HG03280 (cell line): ENCODE data around the gene VGF.
A peak's percentile ranks its signal among the peaks of the same experiment; 100 is the strongest.

ENCODE experiments used
- ATAC-seq: cut with Tn5 transposase; IDR thresholded peaks from one replicate; pipeline ENCODE4 v1.9.1; 2021; ENCODE audit warnings: mild to moderate bottlenecking, moderate library complexity; ENCODE audit not compliant: unreplicated experiment

The VGF gene

GRCh38 chr7:101186194-101186593 is 20.8 kb upstream of the VGF start:
- ATAC-seq = no peak

DNA sequence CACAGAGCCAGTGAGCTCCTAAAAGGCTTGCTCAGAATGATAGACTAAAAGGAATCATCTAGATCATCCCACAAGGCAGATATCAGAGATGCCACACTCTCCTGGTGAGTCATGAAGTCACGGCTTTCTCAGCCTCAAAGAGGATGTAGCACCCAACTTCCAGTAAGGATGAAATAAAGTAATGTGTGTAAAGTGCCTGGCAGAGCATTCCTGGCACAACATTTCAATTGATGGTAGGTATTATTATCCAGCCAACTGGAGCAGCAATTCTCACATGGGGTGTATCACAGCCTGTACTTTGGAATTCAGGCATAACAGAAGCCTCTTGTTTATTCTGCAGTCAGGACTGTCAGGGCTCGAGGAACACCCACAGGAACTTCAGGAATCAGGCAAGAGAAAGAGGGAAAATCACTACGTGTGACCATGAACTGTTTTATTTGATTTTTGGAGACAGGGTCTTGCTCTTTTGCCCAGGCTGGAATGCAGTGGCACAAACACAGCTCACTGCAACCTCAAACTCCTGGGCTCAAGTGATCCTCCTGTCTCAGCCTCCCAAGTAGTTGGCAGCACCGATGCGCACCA is 20.0 kb upstream of the VGF start:
- ATAC-seq = no peak

- ATAC-seq = no peak
Measured at GRCh38 chr7:101180130-101180755, 14.9 kb upstream of the VGF start, which contains the start of gene NAT16. Gene NAT16 (minus strand): TSS chr7:101180293. CDS start chr7:101174807, 5,486 bp downstream.

- ATAC-seq = no peak
Measured at GRCh38 chr7:101179713-101180112, 14.3 kb upstream of the VGF start.

DNA sequence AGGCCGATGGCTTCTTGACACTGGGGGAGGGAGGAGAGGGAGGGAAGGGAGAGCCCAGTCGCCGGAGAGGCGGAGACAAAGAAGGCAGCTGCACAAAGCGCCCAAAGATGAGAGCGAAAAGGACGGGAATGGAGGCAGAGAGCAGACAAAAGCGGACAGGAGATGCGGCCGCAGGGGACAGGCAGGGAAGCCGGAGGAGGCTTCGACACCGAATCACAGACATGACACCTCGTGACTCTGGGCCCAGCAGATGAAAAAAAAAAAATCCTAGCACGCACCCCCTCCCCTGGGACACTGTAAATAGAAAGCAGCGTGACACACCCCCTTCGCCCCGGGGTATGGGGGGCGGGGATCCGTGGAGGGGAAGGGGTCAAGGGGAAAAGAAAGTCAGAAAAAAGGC is 13.7 kb upstream of the VGF start:
- ATAC-seq = no peak

DNA sequence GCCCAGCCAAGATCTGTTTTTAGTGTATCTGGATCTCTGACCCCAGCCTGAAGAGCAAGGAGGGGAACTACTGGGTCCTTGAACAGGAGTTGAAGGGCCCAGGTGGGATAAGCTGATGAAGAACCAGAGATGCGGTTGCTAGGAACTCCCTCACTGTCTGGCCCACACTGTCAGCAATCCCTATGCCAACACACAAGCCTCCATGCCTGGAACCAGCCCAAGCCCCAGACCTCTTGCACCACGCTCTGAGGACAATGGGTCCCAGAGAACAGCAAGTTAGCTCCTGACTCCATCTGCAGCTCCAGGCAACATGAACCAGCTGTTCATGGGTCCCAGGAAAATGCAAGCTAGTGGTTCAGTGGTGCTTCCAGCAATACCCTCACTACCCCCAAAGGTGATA is 12.3 kb upstream of the VGF start:
- ATAC-seq = no peak

DNA sequence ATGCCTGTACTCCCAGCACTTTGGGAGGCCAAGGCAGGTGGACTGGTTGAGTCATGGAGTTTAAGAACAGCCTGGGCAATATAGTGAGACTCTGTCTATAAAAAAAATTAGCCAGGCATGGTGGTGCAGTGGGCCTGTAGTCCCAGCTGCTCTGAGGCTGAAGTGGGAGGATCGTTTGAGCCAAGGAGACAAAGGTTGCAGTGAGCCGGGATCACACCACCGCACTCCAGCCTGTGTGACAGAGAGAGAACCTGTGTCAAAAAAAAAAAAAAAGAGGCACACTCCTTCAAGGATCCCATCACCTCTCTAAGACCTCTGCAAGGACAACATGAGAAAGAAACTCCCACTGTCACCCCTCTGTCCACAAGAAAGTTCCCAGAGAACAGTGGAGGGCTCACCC is 10.3 kb upstream of the VGF start:
- no peak for ATAC-seq

DNA sequence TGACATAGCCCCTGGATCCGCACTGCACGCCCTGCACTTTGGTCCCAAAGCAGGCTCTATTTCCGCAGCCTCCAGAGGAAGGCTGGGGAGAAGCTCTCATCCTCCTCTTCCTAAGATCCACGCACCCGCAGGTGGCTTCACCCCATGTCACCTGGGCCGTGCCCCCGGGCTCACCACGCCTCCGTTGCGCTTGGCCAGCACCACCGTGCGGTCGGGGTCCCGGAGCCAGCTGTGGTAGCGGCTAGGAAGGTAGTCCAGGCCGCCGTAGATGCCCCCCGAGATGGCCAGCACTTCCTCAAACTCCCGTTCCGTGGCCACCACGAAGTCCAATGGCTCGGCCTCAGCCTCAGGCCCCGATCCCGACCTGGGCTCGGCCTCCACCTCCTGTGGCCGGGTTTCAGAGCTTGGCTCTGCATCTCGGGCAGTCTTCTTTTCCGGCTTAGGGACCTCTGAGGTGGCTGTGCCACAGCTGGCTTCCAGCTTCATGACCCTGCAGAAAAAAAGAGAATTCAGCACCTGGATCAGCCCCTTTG is 9.0 kb upstream of the VGF start:
- ATAC-seq = no peak

DNA sequence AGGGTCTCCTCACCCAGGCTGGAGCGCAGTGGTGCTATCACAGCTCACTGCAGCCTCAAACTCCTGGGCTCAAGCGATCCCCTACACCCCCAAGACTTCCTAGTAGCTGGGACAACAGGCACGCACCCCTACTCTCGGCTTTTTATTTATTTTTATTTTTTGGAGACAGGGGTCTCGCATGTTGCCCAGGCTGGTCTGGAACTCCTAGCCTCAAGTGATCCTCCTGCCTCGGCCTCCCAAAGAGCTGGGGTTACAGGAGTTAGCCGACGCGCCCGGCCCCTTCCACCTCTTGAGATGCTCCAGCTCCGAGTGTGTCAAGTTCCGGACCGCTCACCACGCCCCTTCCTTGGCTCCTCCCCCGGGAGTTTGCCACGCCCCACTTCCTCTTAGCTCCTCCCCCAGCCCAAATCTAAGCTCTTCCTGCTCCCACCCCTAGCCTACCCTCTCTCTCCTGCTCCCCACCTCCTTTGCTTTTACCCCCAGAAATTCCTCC is 8.4 kb upstream of the VGF start:
- peak; percentile 66 for ATAC-seq

GRCh38 chr7:101172854-101173751 is 7.7 kb upstream of the VGF start:
- no peak for ATAC-seq

DNA sequence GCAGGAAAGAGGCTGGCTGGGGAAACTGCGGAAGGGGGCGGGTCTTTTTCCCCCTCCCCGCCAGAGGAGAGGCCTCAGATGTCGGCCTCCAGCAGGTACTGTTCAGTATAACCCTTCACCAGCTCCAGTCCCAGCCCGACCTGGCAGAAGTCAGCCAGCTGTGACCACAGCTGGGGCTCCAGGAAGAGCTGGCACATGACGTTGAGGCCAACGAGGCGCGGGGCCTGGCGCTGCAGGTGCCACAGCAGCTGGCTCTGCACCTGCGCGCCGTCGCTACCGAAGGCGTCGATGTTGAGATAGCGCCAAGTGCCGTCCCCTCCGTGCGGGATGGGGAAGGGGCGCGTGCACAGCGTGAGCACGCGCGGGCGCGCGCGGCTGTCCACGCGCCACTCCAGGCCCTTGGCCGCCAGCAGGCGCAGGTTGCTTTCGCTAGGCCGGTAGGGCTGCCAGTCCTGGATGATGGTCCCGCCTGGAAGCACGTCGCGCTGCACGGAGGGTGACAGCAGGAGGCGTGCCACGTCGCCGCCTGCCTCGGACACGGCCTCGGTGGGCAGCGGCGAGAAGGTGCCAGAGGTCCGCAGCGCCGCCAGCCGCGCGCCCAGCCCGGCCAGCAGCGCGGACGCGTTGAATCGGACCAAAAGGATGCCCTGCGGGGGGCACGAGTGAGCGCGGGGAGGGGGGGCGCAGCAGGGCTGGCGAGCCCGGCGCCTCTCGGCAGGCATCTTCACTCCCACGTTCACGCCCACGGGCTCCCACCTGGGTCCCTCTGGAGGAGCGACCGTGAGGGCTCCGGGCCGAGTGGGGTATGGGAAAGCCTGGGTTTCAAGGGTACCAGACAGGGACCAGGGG is 6.9 kb upstream of the VGF start:
- ATAC-seq = no peak

- ATAC-seq = no peak
Measured at GRCh38 chr7:101171442-101171837, 6.1 kb upstream of the VGF start.

DNA sequence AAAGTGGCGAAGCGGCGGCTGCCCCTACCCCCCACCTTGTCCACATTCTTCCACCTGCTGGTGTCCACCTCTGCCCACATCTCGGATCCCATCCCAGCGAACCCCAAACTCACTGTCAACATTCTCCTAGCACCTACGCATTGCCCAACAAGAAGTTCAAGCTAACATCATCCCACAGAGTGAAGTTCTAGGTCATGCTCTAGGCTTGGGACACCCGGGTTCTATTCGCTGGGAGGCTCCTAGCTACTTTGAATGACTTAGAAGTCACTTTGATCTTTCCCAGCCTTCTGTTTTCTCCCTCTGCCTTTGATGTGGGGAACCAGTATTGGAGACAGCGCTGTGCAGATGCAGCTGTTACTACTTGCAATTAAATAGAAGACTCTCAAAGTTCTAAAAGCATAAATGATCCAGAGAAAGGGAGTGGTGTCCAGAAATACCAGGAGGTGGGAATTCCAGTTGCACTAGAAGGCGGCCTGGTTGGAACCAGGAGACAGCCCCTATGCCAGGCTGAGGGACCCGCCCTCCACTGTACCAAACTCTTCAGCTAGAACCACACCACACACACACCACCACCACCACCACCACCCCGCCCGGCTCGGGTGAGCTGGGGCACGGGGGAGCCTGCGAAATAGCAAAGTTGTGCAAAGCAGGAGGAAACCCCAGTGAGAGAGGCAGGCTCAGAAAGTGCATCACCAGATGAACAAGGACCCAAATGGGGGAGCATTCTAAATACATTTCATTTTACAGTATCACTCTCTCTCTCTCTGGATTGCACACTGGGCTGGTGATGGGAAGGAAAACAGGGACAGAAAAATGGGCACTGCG is 5.5 kb upstream of the VGF start:
- no peak for ATAC-seq

- ATAC-seq = no peak
Measured at GRCh38 chr7:101169838-101170551, 4.6 kb upstream of the VGF start.

- no peak for ATAC-seq
Measured at GRCh38 chr7:101169110-101169837, 3.9 kb upstream of the VGF start.

GRCh38 chr7:101168412-101169049 is 3.2 kb upstream of the VGF start:
- no peak for ATAC-seq

GRCh38 chr7:101167645-101168411 is 2.5 kb upstream of the VGF start:
- ATAC-seq = no peak
